Astrocyte of the cerebellum (primary cell): ENCODE data around the gene PEX11B.
A peak's percentile ranks its signal among the peaks of the same experiment; 100 is the strongest.
"Not testable (repeated sequence)": the region's sequence is repeated elsewhere in the genome, so short reads cannot be mapped to it uniquely, and the experiment has no call there.

Source experiments
- DNase-seq: peaks from one replicate; pipeline ENCODE4 v3.0.0-alpha.2; 2011; ENCODE audit warnings: low read depth
- H3K4me3 ChIP-seq: 2 replicates; pipeline ENCODE4 v1.5.1; 2011; ENCODE audit warnings: mild to moderate bottlenecking, low read depth, low read length, moderate library complexity
- in situ Hi-C: cut with HindIII; loops from 2 replicates; pipeline ENCODE4 v1.10.0; 2017; ENCODE audit warnings: low sequenced_read_pairs
- TF ChIP-seq, protein P1 (sequence below): IDR thresholded peaks from 2 replicates; pipeline ENCODE4 v1.5.1; 2012; ENCODE audit warnings: low read length, low read depth, moderate library complexity, mild to moderate bottlenecking; ENCODE audit errors: missing control alignments

The PEX11B gene

GRCh38 chr1:145942405-145942804, 23.9 kb upstream of the PEX11B start:
- in situ Hi-C loops, result no loop called here
- TF ChIP-seq, protein P1, sequence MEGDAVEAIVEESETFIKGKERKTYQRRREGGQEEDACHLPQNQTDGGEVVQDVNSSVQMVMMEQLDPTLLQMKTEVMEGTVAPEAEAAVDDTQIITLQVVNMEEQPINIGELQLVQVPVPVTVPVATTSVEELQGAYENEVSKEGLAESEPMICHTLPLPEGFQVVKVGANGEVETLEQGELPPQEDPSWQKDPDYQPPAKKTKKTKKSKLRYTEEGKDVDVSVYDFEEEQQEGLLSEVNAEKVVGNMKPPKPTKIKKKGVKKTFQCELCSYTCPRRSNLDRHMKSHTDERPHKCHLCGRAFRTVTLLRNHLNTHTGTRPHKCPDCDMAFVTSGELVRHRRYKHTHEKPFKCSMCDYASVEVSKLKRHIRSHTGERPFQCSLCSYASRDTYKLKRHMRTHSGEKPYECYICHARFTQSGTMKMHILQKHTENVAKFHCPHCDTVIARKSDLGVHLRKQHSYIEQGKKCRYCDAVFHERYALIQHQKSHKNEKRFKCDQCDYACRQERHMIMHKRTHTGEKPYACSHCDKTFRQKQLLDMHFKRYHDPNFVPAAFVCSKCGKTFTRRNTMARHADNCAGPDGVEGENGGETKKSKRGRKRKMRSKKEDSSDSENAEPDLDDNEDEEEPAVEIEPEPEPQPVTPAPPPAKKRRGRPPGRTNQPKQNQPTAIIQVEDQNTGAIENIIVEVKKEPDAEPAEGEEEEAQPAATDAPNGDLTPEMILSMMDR, result no peak
- H3K4me3 ChIP-seq, result no peak overlapping the region
- DNase-seq, result no peak

DNA sequence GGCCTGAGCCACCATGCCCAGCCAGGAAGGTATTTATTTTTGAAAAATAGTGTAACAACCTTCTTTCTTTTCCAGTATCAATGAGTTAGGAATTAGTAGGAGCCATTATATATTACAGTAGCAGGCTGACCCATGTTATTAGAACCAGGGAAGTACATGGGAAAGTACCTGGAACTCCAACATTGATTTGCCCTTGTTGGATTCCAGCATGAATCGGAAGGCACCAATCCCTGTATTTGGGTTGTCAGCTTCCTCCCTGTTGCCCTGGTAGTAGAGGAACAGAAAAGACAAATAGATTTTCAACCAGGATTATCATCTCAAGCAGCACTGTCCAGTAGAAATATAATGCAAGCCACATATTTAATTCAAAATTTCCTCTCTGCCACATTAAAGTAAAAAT, 18.9 kb upstream of the PEX11B start:
- in situ Hi-C loops, result no loop called here
- TF ChIP-seq, protein P1, result no peak

DNA sequence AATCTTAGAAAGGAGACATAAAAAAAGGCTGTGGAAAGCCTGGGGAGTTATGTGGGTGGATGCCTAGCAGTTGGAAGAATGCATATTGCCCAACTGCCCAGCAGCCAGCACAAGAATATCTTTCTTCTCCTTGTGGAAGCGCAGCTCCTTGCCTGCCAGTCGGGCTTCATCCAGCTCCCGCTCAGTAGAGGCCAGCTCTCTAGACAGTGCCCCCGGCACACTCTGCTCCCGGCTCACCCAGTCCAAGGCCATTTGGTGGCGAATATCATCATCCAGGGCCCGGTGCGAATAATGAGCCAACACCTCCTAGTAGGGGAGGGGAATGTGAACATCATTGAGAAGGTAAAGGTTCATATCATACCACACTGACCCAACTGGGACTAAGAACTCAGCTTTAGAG, 17.7 kb upstream of the PEX11B start:
- TF ChIP-seq, protein P1, result no peak
- DNase-seq, result no peak
- in situ Hi-C loops, result no loop called here
- no peak overlapping the region for H3K4me3 ChIP-seq

More for the DNA sequence above, 18.9 kb upstream of the PEX11B start:
- DNase-seq, result no peak
- no peak overlapping the region for H3K4me3 ChIP-seq

GRCh38 chr1:145935708-145936107, 17.2 kb upstream of the PEX11B start:
- in situ Hi-C loops, result no loop called here
- no peak for DNase-seq
- TF ChIP-seq, protein P1, result no peak

GRCh38 chr1:145932522-145933009, 14.0 kb upstream of the PEX11B start:
- DNase-seq, H3K4me3 ChIP-seq, in situ Hi-C loops: not testable (repeated sequence)

More at GRCh38 chr1:145935708-145936107, 17.2 kb upstream of the PEX11B start:
- H3K4me3 ChIP-seq, result no peak overlapping the region

DNA sequence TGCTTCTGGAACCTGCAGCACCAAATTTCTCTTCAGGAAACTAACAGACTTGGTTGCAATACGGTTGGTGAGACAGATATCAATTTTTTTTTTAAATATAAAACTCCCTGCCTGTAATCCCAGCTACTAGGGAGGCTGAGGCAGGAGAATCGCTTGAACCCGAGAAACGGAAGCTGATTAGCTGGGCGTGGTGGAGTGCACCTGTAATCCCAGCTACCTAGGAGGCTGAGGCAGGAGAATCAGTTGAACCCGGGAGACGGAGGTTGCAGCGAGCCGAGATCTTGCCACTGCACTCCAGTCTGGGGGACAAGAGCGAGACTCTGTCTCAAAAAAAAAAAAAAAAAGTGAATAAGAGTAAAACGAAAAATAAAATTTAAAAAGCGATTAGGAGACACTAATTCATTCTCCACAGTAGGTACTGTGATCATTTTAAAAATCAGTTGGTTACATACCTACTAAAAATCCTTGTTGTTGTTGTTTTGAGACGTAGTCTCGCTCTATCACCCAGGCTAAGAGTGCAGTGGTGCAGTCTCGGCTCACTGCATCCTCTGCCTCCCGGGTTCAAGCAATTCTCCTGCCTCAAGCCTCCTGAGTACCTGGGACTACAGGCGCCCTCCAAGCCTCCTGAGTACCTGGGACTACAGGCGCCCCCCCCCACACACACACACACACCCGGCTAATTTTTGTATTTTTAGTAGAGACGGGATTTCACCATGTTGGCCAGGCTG, 9.6 kb upstream of the PEX11B start:
- in situ Hi-C loops, result no loop called here
- H3K4me3 ChIP-seq, result peak overlapping the region; percentile 89
- TF ChIP-seq, protein P1, result no peak
- DNase-seq, result no peak
